Lower lobe of right lung (tissue), 2 donors: Measurements from ENCODE around the gene CKAP4. TPM values are rescaled to one million over a fixed set of nuclear protein-coding genes. Genes with fewer than 3 reads are reported as not detected.

Source experiments
- ATAC-seq, 2 donors: fragments of 200-7000 bp; cut with Tn5 transposase; one replicate each; pipeline ENCODE4 v1.9.1; 2020 to 2022; ENCODE audit warnings: mild to moderate bottlenecking in 2 of 2, moderate library complexity in 2 of 2
- DNase-seq: peaks from one replicate; pipeline ENCODE4 v3.0.0-alpha.2; 2020
- H3K27ac ChIP-seq: fragments of 200-600 bp; one replicate; pipeline ENCODE4 v1.8.0; 2022
- H3K27me3 ChIP-seq: fragments of 200-600 bp; one replicate; pipeline ENCODE4 v1.8.0; 2022; ENCODE audit warnings: low read depth
- H3K36me3 ChIP-seq: fragments of 200-600 bp; one replicate; pipeline ENCODE4 v1.8.0; 2022; ENCODE audit warnings: mild to moderate bottlenecking
- H3K4me1 ChIP-seq: fragments of 200-600 bp; one replicate; pipeline ENCODE4 v1.8.0; 2022
- H3K4me3 ChIP-seq: fragments of 200-600 bp; one replicate; pipeline ENCODE4 v1.8.0; 2022; ENCODE audit warnings: mild to moderate bottlenecking
- H3K9me3 ChIP-seq: fragments of 200-600 bp; one replicate; pipeline ENCODE4 v1.8.0; 2022
- CTCF ChIP-seq: fragments of 200-600 bp; IDR thresholded peaks from one replicate; pipeline ENCODE4 v1.8.0; 2022; ENCODE audit warnings: antibody characterized with exemption, mild to moderate bottlenecking
- intact Hi-C: fragments of 100-400 bp; cut with DNase I; formaldehyde crosslinking; loops from one replicate; pipeline ENCODE4 v1.11.0; 2022
- long read RNA-seq: library from polyadenylated mRNA; unstranded; transcript quantifications from one replicate; pipeline ENCODE4 v2.0.0, GENCODE V29; 2021
- total RNA-seq: library from RNA; stranded (reverse); fragmentation: NEBNext Ultra II Directional; extraction: Animal tissue kit (Norgen Biotek cat#: 25700); gene quantifications from one replicate; pipeline ENCODE4 v1.2.1, GENCODE V29; 2021
- donor health status: DM: no; HTN: yes; CAD: no; lungs with severe emphysema.

Gene CKAP4
- 32.2 TPM for total RNA-seq
- long read RNA-seq, transcript CKAP4-201 (2 exons, 3,093 nt), result major isoform, 78 of 129 reads
- long read RNA-seq, partial matches to known transcripts, result 0 of 129 reads
- long read RNA-seq, other reads (novel, unspliced or antisense), result 51 of 129 reads

- intact Hi-C loops, result no loop called here
- TF ChIP-seq CTCF, result no peak
- peaks cover 51% of the 10 kb centered on the region for H3K4me1 ChIP-seq
- H3K27ac ChIP-seq, result peak within 1 kb of the TSS; percentile 98
- ATAC-seq (peak; percentile 82 to 84), DNase-seq (peak; percentile 86)
- peak within 1 kb of the TSS; percentile 87 for H3K4me3 ChIP-seq
- H3K36me3 ChIP-seq, result peaks cover 4% of the 10 kb centered on the region
- no peaks in the 10 kb centered on the region for H3K9me3 ChIP-seq
- H3K27me3 ChIP-seq, result no peaks in the 10 kb centered on the region
Measured at GRCh38 chr12:106247674-106248311, at the start of gene CKAP4. Gene CKAP4, minus strand, starts transcription at chr12:106248020. Its CDS starts 169 bp downstream, at chr12:106247851.

DNA sequence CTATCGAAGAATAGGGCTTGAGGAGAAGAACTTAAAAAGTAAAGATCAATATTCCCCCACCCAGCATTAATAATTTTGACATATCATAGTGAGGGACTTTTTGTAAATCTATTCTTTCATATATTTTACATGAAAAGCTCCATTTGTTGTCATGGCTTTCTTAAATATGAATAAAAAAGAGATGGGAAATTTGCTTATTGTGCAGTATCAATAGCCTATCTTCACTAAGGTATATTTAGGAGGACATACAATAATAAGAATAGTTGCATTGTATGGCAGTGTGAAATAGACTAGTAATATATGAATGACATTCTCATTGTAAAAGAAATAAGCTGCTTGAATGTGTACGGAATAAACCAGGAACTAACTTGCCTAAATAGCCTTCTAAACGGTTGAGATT is 49.3 kb upstream of the CKAP4 start:
- H3K36me3 ChIP-seq, result no peaks in the 10 kb centered on the region
- intact Hi-C loops, result no loop called here
- H3K27ac ChIP-seq, result no peak overlapping the region
- H3K4me1 ChIP-seq, result peaks cover 22% of the 10 kb centered on the region
- DNase-seq (no peak), ATAC-seq (no peak)
- H3K9me3 ChIP-seq, result no peaks in the 10 kb centered on the region
- no peaks in the 10 kb centered on the region for H3K27me3 ChIP-seq
- H3K4me3 ChIP-seq, result no peak overlapping the region
- TF ChIP-seq CTCF, result no peak

DNA sequence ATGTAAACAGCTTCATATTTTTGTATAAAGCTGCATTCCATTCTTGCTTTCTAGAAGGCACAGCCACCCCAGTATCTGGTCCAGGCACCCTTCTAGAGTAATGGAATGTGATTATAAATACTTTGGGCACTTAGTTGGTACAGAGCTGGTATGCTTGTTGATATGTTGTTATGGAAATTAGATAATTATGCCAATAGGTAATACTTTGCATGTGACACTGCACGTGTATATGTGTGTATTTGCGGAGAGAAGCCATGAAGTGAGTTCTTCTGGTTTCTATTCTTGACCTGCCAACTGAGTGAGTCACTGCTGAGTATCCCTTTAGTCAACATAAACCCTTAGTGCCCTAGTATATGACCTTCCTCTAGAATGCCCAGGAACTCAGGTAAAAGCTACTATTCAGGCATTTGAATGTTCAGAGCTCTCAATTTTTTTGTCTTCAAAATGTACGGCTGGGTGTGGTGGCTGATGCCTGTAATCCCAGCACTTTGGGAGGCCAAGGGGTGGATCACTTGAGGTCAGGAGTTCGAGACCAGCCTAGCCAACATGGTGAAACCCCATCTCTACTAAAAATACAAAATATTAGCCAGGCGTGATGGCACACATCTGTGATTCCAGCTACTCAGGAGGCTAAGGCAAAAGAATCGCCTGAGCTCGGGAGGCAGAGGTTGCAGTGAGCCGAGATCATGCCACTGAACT is 48.5 kb upstream of the CKAP4 start:
- no peaks in the 10 kb centered on the region for H3K27me3 ChIP-seq
- DNase-seq, result no peak
- no peaks in the 10 kb centered on the region for H3K36me3 ChIP-seq
- ATAC-seq, result peak; percentile 89
- peaks cover 15% of the 10 kb centered on the region for H3K4me1 ChIP-seq
- no peaks in the 10 kb centered on the region for H3K9me3 ChIP-seq
- peak overlapping the region; percentile 27 for H3K27ac ChIP-seq
- no peak for TF ChIP-seq CTCF
- intact Hi-C loops, result no loop called here
- no peak overlapping the region for H3K4me3 ChIP-seq

- no peak for ATAC-seq
- intact Hi-C loops, result no loop called here
- no peak for DNase-seq
Measured at GRCh38 chr12:106292339-106292738, 44.5 kb upstream of the CKAP4 start.

GRCh38 chr12:106291342-106291741 is 43.5 kb upstream of the CKAP4 start:
- no peaks in the 10 kb centered on the region for H3K36me3 ChIP-seq
- DNase-seq (no peak), ATAC-seq (peak; percentile 63 to 85)
- H3K27ac ChIP-seq, result no peak overlapping the region
- no peaks in the 10 kb centered on the region for H3K4me1 ChIP-seq
- no peak overlapping the region for H3K4me3 ChIP-seq
- H3K27me3 ChIP-seq, result no peaks in the 10 kb centered on the region
- intact Hi-C loops, result no loop called here
- no peaks in the 10 kb centered on the region for H3K9me3 ChIP-seq
- no peak for TF ChIP-seq CTCF

More at GRCh38 chr12:106292339-106292738, 44.5 kb upstream of the CKAP4 start:
- Histone ChIP-seq H3K9me3 (no peaks in the 10 kb centered on the region), H3K27ac (no peak overlapping the region), H3K4me3 (no peak overlapping the region), H3K36me3 (no peaks in the 10 kb centered on the region), H3K27me3 (no peaks in the 10 kb centered on the region), H3K4me1 (no peaks in the 10 kb centered on the region)
- TF ChIP-seq CTCF, result no peak
